22Rv1 (cell line): ENCODE results near the gene PKNOX1.

Experiments
- ZFX ChIP-seq: fragments of 450-650 bp; IDR thresholded peaks from 2 replicates; pipeline ENCODE4 v1.6.1; 2017; ENCODE audit warnings: antibody characterized with exemption, borderline replicate concordance
- TF ChIP-seq, protein P1 (sequence below): fragments of 450-650 bp; IDR thresholded peaks from 2 replicates; pipeline ENCODE4 v1.5.1; 2017; ENCODE audit warnings: mild to moderate bottlenecking

DNA sequence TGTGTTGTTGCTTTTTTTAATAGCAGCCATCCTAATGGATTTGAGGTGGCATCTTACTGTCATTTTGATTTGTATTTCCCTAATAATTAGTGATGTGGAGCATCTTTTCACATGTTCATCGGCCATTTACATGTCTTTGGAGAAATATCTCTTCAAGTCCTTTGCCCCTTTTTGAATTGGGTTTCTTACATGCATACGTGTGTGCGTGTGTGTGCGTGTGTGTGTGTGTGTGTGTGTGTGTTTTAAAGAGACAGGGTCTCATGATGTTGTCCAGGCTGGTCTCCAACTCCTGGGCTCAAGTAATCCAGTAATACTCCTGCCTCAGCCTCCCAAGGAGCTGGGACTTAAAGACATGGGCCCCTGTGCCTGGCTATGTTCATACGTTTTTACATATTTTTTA, 9.5 kb downstream of the PKNOX1 start:
- TF ChIP-seq, protein P1, sequence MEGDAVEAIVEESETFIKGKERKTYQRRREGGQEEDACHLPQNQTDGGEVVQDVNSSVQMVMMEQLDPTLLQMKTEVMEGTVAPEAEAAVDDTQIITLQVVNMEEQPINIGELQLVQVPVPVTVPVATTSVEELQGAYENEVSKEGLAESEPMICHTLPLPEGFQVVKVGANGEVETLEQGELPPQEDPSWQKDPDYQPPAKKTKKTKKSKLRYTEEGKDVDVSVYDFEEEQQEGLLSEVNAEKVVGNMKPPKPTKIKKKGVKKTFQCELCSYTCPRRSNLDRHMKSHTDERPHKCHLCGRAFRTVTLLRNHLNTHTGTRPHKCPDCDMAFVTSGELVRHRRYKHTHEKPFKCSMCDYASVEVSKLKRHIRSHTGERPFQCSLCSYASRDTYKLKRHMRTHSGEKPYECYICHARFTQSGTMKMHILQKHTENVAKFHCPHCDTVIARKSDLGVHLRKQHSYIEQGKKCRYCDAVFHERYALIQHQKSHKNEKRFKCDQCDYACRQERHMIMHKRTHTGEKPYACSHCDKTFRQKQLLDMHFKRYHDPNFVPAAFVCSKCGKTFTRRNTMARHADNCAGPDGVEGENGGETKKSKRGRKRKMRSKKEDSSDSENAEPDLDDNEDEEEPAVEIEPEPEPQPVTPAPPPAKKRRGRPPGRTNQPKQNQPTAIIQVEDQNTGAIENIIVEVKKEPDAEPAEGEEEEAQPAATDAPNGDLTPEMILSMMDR: no peak
- TF ChIP-seq ZFX: no peak
